ENCODE measurements around the gene APOD.

- TF ChIP-seq MYC (IDR thresholded peaks at IDR 0.05; ENCODE audit: insufficient read depth, insufficient read length, insufficient replicate concordance, low read length, severe bottlenecking), result no peak
- TF ChIP-seq RCOR1 (conservative IDR thresholded peaks at IDR 0.05; ENCODE audit: low read depth, low read length), result no peak
- no peak for TF ChIP-seq CEBPZ (IDR thresholded peaks at IDR 0.05; ENCODE audit: low read depth, low read length)
- no peak for TF ChIP-seq MLLT1 (IDR thresholded peaks at IDR 0.05)
- TF ChIP-seq CTCF (IDR thresholded peaks at IDR 0.05 in 2 of 3, conservative IDR thresholded peaks at IDR 0.05 in 1 of 3; ENCODE audit: control insufficient read depth in 2 of 3, extremely low read depth in 1 of 3, insufficient read depth in 1 of 3, low read depth in 3 of 3, low read length in 3 of 3), result no peak
- TF ChIP-seq NR2C1 (IDR thresholded peaks at IDR 0.05), result no peak
- no peak for TF ChIP-seq EZH2 (IDR thresholded peaks at IDR 0.05; ENCODE audit: borderline replicate concordance, control insufficient read depth, low read depth, low read length)
- TF ChIP-seq NBN (IDR thresholded peaks at IDR 0.05), result no peak
- TF ChIP-seq SIN3A (IDR thresholded peaks at IDR 0.05; ENCODE audit: low read depth, low read length), result no peak
- TF ChIP-seq REST (IDR thresholded peaks at IDR 0.05; ENCODE audit: low read depth, low read length), result no peak
- no peak for TF ChIP-seq ZNF687 (IDR thresholded peaks at IDR 0.05)
- TF ChIP-seq NFYB (IDR thresholded peaks at IDR 0.05; ENCODE audit: insufficient read depth, low read depth, low read length), result no peak
- TF ChIP-seq BHLHE40 (IDR thresholded peaks at IDR 0.05; ENCODE audit: borderline replicate concordance in 1 of 2, low read depth in 2 of 2, low read length in 1 of 2), result no peak
- TF ChIP-seq FOXK2 (IDR thresholded peaks at IDR 0.05), result no peak
Observed at GRCh38 chr3:195563317-195563716, 20.4 kb downstream of the APOD start.

All from GM12878 (cell line).